K562 (cell line): ENCODE measurements around the gene INO80C. TPM values are rescaled to one million over a fixed set of nuclear protein-coding genes. Genes with fewer than 3 reads are reported as not detected.

ENCODE experiments used
- ATAC-seq: fragments of 200-7000 bp; cut with Tn5 transposase; 3 replicates; pipeline ENCODE4 v1.9.1; 2020; ENCODE audit warnings: moderate library complexity
- BruUV-seq: library from RNA; stranded (reverse); fragments of 400-500 nt; replicated peaks from 2 replicates; lab custom pipeline; 2021; lab: Mats Ljungman, UMichigan
- CTCF ChIA-PET: fragments of 300-600 bp; formaldehyde crosslinking; extraction: SDS; loops from one replicate; lab custom pipeline; 2021; ENCODE audit warnings: low intra/inter-chr PET ratio; lab: Yijun Ruan, JAX
- POLR2A ChIA-PET: fragments of 300-600, 350-650 bp; sonication (Branson Sonifier 250); formaldehyde crosslinking; extraction: SDS; loops from one replicate; lab custom pipeline; 2021; ENCODE audit warnings: antibody characterized with exemption, inconsistent platforms; lab: Yijun Ruan, JAX
- DNase-seq, 4 experiments: peaks; one replicate each; pipeline versions ENCODE4 v3.0.0 to v3.0.0-alpha.2; 2011 to 2018; ENCODE audit warnings: low spot score in 3 of 4, mixed read lengths in 3 of 4; ENCODE audit errors: extremely low read depth in 1 of 4
- FAIRE-seq: peaks from 2 replicates; lab custom pipeline; 2011; peaks lifted over from hg19 to GRCh38; lab: Jason Lieb, UNC
- H2AFZ ChIP-seq: 2 replicates; pipeline ENCODE4 v1.6.0; 2011; ENCODE audit warnings: low read depth, low read length, control low read depth, inconsistent platforms
- H3K27ac ChIP-seq: fragments of 200-600 bp; 3 replicates; pipeline ENCODE4 v1.8.0; 2011; ENCODE audit warnings: low read depth, mild to moderate bottlenecking, control low read depth, inconsistent platforms, low read length, moderate library complexity, mixed read lengths; ENCODE audit errors: extremely low read depth
- H3K27me3 ChIP-seq, 2 experiments: fragments of 300-600 bp in 1 of 2; 2 replicates in 1 of 2; 3 replicates in 1 of 2; pipeline versions ENCODE4 v1.6.0 to v1.8.0; 2011; ENCODE audit warnings: inconsistent platforms in 2 of 2, low read length in 2 of 2, mild to moderate bottlenecking in 1 of 2, mixed read lengths in 1 of 2, moderate library complexity in 1 of 2; ENCODE audit not compliant: control insufficient read depth in 2 of 2, insufficient read depth in 2 of 2
- H3K36me3 ChIP-seq: fragments of 300-600 bp; 3 replicates; pipeline ENCODE4 v1.8.0; 2011; ENCODE audit warnings: mild to moderate bottlenecking, low read length, inconsistent platforms; ENCODE audit not compliant: control insufficient read depth, insufficient read depth
- H3K4me1 ChIP-seq, 2 experiments: fragments of 200-600 bp in 1 of 2; replicated peaks in 1 of 2; 2 replicates in 1 of 2; 3 replicates in 1 of 2; pipeline versions ENCODE4 v1.5.1 to v1.8.0; 2011; ENCODE audit warnings: inconsistent platforms in 2 of 2, low read length in 2 of 2, mild to moderate bottlenecking in 1 of 2, mixed read lengths in 1 of 2, moderate library complexity in 1 of 2; ENCODE audit not compliant: control insufficient read depth in 2 of 2, insufficient read depth in 2 of 2
- H3K4me2 ChIP-seq: 2 replicates; pipeline ENCODE4 v1.6.1; 2011; ENCODE audit warnings: low read length, control low read depth, inconsistent platforms, mixed read lengths; ENCODE audit not compliant: insufficient read depth
- H3K4me3 ChIP-seq: fragments of 200-600 bp; sonication (generic), shearing (Covaris generic); 2 replicates; pipeline ENCODE4 v1.5.1; 2016; ENCODE audit warnings: control low read depth, inconsistent platforms
- H3K79me2 ChIP-seq: fragments of 200-600 bp; 3 replicates; pipeline ENCODE4 v1.8.0; 2011; ENCODE audit warnings: low read length, inconsistent platforms; ENCODE audit not compliant: control insufficient read depth, insufficient read depth
- H3K9ac ChIP-seq, 2 experiments: 2 replicates each; pipeline versions ENCODE4 v1.6.0 to v1.6.1; 2011; ENCODE audit warnings: low read depth in 2 of 2, low read length in 2 of 2, control low read depth in 1 of 2, inconsistent platforms in 1 of 2, mild to moderate bottlenecking in 1 of 2, mixed read lengths in 1 of 2; ENCODE audit not compliant: insufficient read depth in 1 of 2
- H3K9me1 ChIP-seq: one replicate; pipeline ENCODE4 v1.6.0; 2011; ENCODE audit warnings: inconsistent platforms, mild to moderate bottlenecking, low read length, moderate library complexity; ENCODE audit not compliant: control insufficient read depth, insufficient read depth
- H3K9me3 ChIP-seq: replicated peaks from 2 replicates; pipeline ENCODE4 v1.5.1; 2011; ENCODE audit warnings: low read depth, low read length, inconsistent platforms; ENCODE audit not compliant: control insufficient read depth, insufficient read depth
- H4K20me1 ChIP-seq: replicated peaks from 2 replicates; pipeline ENCODE4 v1.6.1; 2011; ENCODE audit warnings: low read length, inconsistent platforms, mixed read lengths; ENCODE audit not compliant: control insufficient read depth, insufficient read depth
- ADNP ChIP-seq: fragments of 200-800 bp; sonication (Bioruptor generic); IDR thresholded peaks from 2 replicates; pipeline ENCODE4 v1.6.1; 2016; ENCODE audit warnings: missing genetic modification characterization, missing compliant biosample characterization
- CC2D1A ChIP-seq: fragments of 450-650 bp; IDR thresholded peaks from 2 replicates; pipeline ENCODE4 v1.6.1; 2017; ENCODE audit warnings: mild to moderate bottlenecking
- GABPA ChIP-seq: fragments of 200-800 bp; sonication (Bioruptor generic); conservative IDR thresholded peaks from 2 replicates; pipeline ENCODE4 v1.6.1; 2016; ENCODE audit warnings: low read depth, missing genetic modification characterization, missing compliant biosample characterization
- KLF10 ChIP-seq: fragments of 250-450 bp; sonication (Bioruptor Pico); IDR thresholded peaks from 2 replicates; pipeline ENCODE4 v1.6.1; 2021; ENCODE audit warnings: matching md5 sums
- STAT5A ChIP-seq: IDR thresholded peaks from 2 replicates; pipeline ENCODE4 v1.6.1; 2012; ENCODE audit warnings: low read length, inconsistent platforms, borderline replicate concordance
- ZKSCAN1 ChIP-seq: fragments of 150-350 bp; IDR thresholded peaks from 2 replicates; pipeline ENCODE4 v1.6.1; 2016; ENCODE audit warnings: low read depth, low read length
- ZNF133 ChIP-seq: fragments of 250-450 bp; sonication (Bioruptor Pico); IDR thresholded peaks from 2 replicates; pipeline ENCODE4 v1.4.0; 2020; ENCODE audit warnings: mild to moderate bottlenecking
- WGBS: fragments of 100-300 bp; shearing (Covaris generic); methylation state at CpG from one replicate; pipeline ENCODE4 v1.1.6; 2016; ENCODE audit warnings: low coverage, mixed read lengths; ENCODE audit not compliant: insufficient coverage; ENCODE audit errors: missing lambda C conversion rate; 5-methylcytosine and 5-hydroxymethylcytosine counted together
- in situ Hi-C: fragments of 300-500 bp; cut with MboI; formaldehyde crosslinking; loops from 4 replicates; pipeline ENCODE4 v1.15.0; 2018; ENCODE audit warnings: inconsistent platforms, mixed read lengths
- intact Hi-C: fragments of 100-400 bp; cut with micrococcal nuclease; formaldehyde crosslinking; loops from 2 replicates; pipeline ENCODE4 v1.14.2; 2022
- polyA plus RNA-seq, 8 experiments: library from polyadenylated mRNA; depleted of rRNA in 4 of 8; stranded (reverse) in 5 of 8; unstranded in 3 of 8; fragments of >200 nt; fragmentation: Nextera tagmentation in 2 of 8; fragmentation: Illumina TruSeq in 1 of 8; extraction: Ambion mirVana in 2 of 8; extraction: Trizol in 1 of 8; gene quantifications; 2 replicates each; pipeline versions ENCODE4 v1.2.1 to v1.2.3, GENCODE V29; 2011 to 2014; ENCODE audit warnings: inconsistent platforms in 1 of 8, missing spikeins in 1 of 8
- total RNA-seq, 7 experiments: library from RNA; depleted of rRNA in 6 of 7; stranded (reverse); fragments of >200 nt in 6 of 7; fragmentation: Illumina TruSeq in 2 of 7; extraction: Trizol in 2 of 7; gene quantifications; 2 replicates each; pipeline versions ENCODE4 v1.2.1 to v1.2.3, GENCODE V29; 2011 to 2021; ENCODE audit warnings: low replicate concordance in 1 of 7
- TF ChIP-seq, protein P1 (sequence below): fragments of 250-450 bp; sonication (Bioruptor Pico); IDR thresholded peaks from 2 replicates; pipeline ENCODE4 v1.4.0; 2020; ENCODE audit warnings: mild to moderate bottlenecking, moderate library complexity
- TF ChIP-seq, protein P2 (sequence below): fragments of 450-650 bp; IDR thresholded peaks from 2 replicates; pipeline ENCODE4 v1.7.1; 2018; ENCODE audit warnings: mild to moderate bottlenecking, low read depth; ENCODE audit not compliant: partially characterized antibody
- TF ChIP-seq, protein P3 (sequence below): sonication (generic); formaldehyde crosslinking; IDR thresholded peaks from 2 replicates; pipeline ENCODE4 v1.8.0; 2023; ENCODE audit warnings: mild to moderate bottlenecking, missing genetic modification reagents
- TF ChIP-seq, protein P4 (sequence below): fragments of 250-450 bp; sonication (Bioruptor Pico); IDR thresholded peaks from 2 replicates; pipeline ENCODE4 v1.4.0; 2020; ENCODE audit warnings: mild to moderate bottlenecking

INO80C gene
- total and polyA plus RNA-seq, 9 of the 15 experiments (the other 6 are each of a cell fraction or from before 2014, with no cell fraction given) = 14.3 to 53.3 (median 46.6) TPM

DNA sequence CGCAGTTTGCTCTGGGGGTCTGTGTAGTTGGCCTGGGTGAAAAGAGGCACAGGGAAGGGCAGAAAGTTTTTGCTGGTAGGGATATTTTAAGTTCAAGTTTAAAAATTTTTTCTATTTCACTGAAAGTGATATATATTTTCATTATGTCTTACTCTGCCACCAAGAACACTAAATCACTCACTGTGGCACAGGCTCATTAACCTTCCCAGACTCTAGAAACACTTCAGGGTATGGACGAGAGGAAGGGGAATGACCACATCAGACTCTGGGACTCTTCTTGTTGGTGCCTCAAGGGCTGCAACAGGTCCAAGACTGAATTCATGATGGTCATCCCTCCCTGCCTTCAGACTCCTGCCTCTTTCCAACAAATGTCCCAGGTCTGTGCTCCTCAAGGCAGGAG is 29.0 kb downstream of the INO80C start (continued):
- no peak for TF ChIP-seq ZKSCAN1
- TF ChIP-seq GABPA (tag) = no peak
- no peak for TF ChIP-seq ADNP (tag)

GRCh38 chr18:35467624-35468016 is 30.1 kb downstream of the INO80C start:
- BruUV-seq = no TSS peak
- in situ Hi-C loops (no loop called here), intact Hi-C loops (no loop called here)
- peaks cover 3 to 32% of the 10 kb centered on the region in 2 experiments; a peak in 4 of 5 replicates for H3K4me1 ChIP-seq
- peaks cover 2% of the 10 kb centered on the region for H3K9me1 ChIP-seq
- no peak overlapping the region for H3K9ac ChIP-seq
- WGBS = 77% methylated on average over 4 of the region's 4 CpGs
- no peak for FAIRE-seq
- no peak overlapping the region for H3K4me3 ChIP-seq
- DNase-seq = no peak
- no peak overlapping the region for H2AFZ ChIP-seq
- H3K79me2 ChIP-seq = no peaks in the 10 kb centered on the region
- no peak overlapping the region for H3K27ac ChIP-seq
- ATAC-seq = no peak
- H3K9me3 ChIP-seq = no peaks in the 10 kb centered on the region
- POLR2A ChIA-PET = no interaction called here
- H3K4me2 ChIP-seq = no peak overlapping the region
- H3K36me3 ChIP-seq = no peaks in the 10 kb centered on the region
- CTCF ChIA-PET = no interaction called here
- no peaks in the 10 kb centered on the region for H3K27me3 ChIP-seq
- no peaks in the 10 kb centered on the region for H4K20me1 ChIP-seq
- TF ChIP-seq, protein P1, sequence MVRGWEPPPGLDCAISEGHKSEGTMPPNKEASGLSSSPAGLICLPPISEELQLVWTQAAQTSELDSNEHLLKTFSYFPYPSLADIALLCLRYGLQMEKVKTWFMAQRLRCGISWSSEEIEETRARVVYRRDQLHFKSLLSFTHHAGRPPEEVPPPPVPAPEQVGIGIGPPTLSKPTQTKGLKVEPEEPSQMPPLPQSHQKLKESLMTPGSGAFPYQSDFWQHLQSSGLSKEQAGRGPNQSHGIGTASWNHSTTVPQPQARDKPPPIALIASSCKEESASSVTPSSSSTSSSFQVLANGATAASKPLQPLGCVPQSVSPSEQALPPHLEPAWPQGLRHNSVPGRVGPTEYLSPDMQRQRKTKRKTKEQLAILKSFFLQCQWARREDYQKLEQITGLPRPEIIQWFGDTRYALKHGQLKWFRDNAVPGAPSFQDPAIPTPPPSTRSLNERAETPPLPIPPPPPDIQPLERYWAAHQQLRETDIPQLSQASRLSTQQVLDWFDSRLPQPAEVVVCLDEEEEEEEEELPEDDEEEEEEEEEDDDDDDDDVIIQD (CRISPR knock-in tag) = no peak
- TF ChIP-seq CC2D1A (no peak), KLF10 (no peak), STAT5A (no peak), ZNF133 (CRISPR knock-in tag) (no peak)
- TF ChIP-seq, protein P2, sequence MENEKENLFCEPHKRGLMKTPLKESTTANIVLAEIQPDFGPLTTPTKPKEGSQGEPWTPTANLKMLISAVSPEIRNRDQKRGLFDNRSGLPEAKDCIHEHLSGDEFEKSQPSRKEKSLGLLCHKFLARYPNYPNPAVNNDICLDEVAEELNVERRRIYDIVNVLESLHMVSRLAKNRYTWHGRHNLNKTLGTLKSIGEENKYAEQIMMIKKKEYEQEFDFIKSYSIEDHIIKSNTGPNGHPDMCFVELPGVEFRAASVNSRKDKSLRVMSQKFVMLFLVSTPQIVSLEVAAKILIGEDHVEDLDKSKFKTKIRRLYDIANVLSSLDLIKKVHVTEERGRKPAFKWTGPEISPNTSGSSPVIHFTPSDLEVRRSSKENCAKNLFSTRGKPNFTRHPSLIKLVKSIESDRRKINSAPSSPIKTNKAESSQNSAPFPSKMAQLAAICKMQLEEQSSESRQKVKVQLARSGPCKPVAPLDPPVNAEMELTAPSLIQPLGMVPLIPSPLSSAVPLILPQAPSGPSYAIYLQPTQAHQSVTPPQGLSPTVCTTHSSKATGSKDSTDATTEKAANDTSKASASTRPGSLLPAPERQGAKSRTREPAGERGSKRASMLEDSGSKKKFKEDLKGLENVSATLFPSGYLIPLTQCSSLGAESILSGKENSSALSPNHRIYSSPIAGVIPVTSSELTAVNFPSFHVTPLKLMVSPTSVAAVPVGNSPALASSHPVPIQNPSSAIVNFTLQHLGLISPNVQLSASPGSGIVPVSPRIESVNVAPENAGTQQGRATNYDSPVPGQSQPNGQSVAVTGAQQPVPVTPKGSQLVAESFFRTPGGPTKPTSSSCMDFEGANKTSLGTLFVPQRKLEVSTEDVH = no peak
- TF ChIP-seq, protein P3, sequence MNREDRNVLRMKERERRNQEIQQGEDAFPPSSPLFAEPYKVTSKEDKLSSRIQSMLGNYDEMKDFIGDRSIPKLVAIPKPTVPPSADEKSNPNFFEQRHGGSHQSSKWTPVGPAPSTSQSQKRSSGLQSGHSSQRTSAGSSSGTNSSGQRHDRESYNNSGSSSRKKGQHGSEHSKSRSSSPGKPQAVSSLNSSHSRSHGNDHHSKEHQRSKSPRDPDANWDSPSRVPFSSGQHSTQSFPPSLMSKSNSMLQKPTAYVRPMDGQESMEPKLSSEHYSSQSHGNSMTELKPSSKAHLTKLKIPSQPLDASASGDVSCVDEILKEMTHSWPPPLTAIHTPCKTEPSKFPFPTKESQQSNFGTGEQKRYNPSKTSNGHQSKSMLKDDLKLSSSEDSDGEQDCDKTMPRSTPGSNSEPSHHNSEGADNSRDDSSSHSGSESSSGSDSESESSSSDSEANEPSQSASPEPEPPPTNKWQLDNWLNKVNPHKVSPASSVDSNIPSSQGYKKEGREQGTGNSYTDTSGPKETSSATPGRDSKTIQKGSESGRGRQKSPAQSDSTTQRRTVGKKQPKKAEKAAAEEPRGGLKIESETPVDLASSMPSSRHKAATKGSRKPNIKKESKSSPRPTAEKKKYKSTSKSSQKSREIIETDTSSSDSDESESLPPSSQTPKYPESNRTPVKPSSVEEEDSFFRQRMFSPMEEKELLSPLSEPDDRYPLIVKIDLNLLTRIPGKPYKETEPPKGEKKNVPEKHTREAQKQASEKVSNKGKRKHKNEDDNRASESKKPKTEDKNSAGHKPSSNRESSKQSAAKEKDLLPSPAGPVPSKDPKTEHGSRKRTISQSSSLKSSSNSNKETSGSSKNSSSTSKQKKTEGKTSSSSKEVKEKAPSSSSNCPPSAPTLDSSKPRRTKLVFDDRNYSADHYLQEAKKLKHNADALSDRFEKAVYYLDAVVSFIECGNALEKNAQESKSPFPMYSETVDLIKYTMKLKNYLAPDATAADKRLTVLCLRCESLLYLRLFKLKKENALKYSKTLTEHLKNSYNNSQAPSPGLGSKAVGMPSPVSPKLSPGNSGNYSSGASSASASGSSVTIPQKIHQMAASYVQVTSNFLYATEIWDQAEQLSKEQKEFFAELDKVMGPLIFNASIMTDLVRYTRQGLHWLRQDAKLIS (CRISPR knock-in tag) = no peak
- TF ChIP-seq, protein P4, sequence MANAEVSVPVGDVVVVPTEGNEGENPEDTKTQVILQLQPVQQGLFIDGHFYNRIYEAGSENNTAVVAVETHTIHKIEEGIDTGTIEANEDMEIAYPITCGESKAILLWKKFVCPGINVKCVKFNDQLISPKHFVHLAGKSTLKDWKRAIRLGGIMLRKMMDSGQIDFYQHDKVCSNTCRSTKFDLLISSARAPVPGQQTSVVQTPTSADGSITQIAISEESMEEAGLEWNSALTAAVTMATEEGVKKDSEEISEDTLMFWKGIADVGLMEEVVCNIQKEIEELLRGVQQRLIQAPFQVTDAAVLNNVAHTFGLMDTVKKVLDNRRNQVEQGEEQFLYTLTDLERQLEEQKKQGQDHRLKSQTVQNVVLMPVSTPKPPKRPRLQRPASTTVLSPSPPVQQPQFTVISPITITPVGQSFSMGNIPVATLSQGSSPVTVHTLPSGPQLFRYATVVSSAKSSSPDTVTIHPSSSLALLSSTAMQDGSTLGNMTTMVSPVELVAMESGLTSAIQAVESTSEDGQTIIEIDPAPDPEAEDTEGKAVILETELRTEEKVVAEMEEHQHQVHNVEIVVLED = no peak
